ENCODE measurements around the gene SGK1.
A peak's percentile ranks its signal among the peaks of the same experiment; 100 is the strongest.
"Not testable (repeated sequence)": the region's sequence is repeated elsewhere in the genome, so short reads cannot be mapped to it uniquely, and the experiment has no call there.

Gene SGK1

GRCh38 chr6:134187154-134187553 is 130.8 kb downstream of the SGK1 start:
- DNase-seq (ENCODE audit: low spot score): no peak

DNA sequence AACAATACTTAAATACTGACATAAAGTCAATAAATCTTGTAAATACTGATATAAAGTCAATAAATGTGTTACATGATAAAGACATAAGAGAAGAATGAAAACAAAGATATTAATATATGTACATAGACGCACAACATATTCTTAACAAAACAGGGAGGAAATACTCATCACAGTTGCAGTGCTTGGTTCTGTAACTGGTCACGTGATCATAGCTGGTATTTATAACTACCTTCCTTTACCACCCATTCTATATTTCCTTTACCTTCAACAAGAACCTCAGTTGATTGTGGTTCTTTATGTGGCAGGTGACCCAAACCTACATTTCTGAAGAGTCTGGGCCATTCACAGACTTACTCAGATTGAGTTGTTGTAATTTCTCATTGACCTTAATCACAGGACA is 131.6 kb downstream of the SGK1 start:
- DNase-seq (ENCODE audit: low spot score): no peak

GRCh38 chr6:134185277-134185676 is 132.6 kb downstream of the SGK1 start:
- DNase-seq (ENCODE audit: low spot score): no peak

GRCh38 chr6:134183844-134184243 is 134.1 kb downstream of the SGK1 start:
- no peak for DNase-seq (ENCODE audit: low spot score)

DNA sequence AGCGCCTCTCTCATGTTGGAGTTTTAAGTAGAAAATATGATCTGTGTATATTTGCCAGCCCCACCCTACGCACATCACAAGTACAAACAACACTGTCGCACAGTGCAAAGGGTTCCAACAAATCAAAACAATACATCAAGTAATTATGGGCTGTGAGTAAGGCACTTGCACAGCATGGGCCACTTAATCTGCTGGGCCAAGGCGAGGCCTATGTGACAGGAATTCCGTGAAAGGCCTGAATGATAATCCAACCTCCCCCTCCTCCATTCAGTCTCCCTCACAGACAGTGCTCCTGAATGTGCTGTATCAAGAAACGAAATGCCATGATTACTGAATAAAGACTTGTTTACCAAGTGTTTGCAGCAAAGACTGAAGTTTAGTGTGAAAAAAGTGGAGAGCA is 135.4 kb downstream of the SGK1 start:
- peak; percentile 43 for DNase-seq (ENCODE audit: low spot score)

DNA sequence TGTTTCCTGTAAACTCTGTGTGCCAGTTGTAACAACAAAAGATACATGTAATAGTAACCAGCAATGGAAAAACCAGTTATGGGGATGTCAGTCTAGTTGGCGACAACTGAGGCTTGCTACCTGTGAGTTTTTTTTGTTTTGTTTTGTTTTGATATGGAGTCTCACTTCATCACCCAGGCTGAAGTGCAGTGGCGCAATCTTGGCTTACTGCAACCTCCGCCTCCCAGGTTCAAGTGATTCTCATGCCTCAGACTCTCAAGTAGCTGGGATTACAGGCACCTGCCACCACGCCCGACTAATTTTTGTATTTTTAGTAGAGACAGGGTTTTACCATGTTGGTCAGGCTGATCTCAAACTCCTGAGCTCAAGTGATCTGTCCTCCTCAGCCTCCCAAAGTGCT is 136.2 kb downstream of the SGK1 start:
- DNase-seq (ENCODE audit: low spot score): not testable (repeated sequence)

DNA sequence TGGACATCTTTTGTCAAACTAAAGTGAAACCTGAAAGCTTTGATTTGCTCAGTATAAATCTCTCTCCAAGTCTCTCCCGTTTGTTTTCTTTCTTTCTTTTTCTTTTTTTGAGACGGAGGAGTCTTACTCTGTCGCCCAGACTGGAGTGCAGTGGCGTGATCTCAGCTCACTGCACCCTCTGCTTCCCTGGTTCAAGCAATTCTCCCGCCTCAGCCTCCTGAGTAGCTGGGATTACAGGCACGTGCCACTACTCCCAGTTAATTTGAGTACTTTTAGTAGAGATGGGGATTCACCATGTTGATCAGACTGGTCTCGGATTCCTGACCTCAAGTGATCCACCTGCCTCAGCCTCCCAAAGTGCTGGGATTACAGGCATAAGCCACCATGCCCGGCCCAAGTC is 136.7 kb downstream of the SGK1 start:
- not testable (repeated sequence) for DNase-seq (ENCODE audit: low spot score)

DNA sequence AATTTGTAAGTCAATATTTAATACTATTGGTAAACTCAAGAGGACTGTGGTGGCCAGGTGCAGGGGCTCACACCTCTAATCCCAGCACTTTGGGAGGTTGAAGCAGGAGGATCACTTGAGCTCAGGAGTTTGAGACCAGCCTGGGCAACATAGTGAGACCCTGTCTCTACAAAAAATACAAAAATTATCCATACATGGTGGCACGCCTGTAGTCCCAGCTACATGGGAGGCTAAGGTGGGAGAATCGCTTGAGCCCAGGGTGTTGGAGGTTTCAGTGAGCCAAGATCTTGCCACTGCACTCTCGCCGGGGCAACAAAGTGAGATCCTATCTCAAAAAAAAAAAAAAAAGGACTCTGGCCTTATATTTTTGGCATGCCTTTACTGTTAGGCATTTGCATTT is 137.4 kb downstream of the SGK1 start:
- not testable (repeated sequence) for DNase-seq (ENCODE audit: low spot score)

GRCh38 chr6:134178161-134179044 is 139.5 kb downstream of the SGK1 start:
- peak; percentile 97 for DNase-seq (ENCODE audit: low spot score)

- DNase-seq (ENCODE audit: low spot score): no peak
Measured at GRCh38 chr6:134177753-134178160, 140.2 kb downstream of the SGK1 start.

GRCh38 chr6:134177236-134177635 is 140.7 kb downstream of the SGK1 start:
- peak; percentile 38 for DNase-seq (ENCODE audit: low spot score)

- DNase-seq (ENCODE audit: low spot score): peak; percentile 63
Measured at GRCh38 chr6:134176264-134176975, 141.5 kb downstream of the SGK1 start.

DNA sequence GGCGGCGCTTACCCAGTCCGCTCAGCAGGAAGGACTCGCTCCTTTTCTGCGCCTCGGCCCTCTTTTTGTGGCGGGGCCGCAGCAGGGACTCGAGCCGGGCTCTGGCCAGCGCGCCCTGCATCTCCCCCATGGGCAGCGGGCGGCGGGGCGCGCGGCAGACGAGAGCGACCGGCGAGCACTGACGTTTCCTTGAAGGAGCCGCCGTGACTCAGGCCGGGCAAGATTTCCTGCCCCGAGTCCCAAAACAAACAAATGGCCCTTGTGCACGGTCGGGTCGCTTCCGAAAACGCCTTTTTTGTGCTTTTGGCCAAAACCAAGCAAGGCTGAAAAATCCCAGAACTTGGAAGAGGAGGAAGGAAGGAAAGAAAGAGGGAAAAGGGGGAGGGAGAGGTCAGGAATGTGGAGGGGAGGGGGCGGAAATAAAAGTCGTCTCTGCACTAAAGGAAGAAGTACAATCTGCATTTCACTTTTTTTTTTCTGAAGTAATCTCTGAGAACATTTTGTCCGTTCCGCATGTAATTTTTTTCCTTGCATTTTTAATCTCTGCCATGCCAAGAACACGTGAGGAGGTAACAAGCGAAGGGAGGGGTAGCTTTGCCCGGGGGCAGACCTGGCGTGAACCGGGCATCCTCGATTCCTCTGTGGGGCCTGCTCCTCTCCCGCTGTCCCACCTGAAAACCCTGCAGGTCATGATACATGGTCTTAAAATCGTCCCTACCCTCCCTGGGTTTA is 142.2 kb downstream of the SGK1 start:
- peak; percentile 65 for DNase-seq (ENCODE audit: low spot score)

- DNase-seq (ENCODE audit: low spot score): peak; percentile 96
Measured at GRCh38 chr6:134174672-134175531, 143.0 kb downstream of the SGK1 start.

DNA sequence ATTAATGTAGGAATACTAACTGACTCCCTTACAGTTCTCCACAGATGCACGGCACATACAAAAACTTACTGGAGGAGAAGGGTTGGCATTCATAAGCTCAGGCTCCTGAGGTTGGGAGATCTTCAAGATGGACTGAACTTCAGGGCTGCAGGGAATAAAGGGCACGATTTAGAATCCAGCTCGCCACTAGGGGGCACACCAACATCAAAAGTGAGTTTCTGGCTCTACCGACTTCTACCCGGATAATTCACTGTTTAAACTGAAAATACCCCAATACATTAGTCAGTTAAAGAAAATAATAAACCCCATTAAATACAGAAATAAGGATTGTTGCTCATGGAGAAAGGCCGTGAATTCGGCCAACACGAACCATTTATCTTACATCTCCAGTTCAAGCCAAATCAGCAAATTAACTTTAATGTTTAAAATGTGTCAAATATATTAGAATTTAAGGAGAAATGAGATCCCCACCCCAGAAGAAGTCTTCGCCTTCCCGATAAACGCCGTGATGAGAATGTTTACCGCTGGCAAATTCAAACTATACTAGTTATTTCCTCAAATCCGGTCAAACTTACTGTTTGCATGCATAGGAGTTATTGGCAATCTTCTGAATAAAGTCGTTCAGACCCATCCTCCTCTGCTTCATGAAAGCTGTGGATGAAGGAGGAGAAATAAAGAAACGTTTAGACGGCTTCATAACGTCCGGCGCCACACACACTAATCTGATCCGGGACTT is 143.8 kb downstream of the SGK1 start:
- DNase-seq (ENCODE audit: low spot score): peak; percentile 96

DNA sequence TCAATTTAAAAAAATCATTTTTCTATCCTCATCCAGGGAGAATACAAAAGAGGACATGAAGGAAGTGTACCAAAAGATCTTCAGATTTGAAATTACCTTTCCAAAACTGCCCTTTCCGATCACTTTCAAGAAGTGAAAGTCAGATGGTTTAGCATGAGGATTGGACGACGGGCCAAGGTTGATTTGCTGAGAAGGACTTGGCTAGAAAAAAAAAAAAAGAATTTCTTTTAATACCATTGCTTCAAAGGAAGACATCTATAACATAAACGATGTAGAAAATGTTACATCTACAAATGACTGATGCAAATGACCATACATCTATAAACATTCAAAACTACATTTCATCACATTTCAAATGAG is 144.6 kb downstream of the SGK1 start:
- DNase-seq (ENCODE audit: low spot score): no peak

DNA sequence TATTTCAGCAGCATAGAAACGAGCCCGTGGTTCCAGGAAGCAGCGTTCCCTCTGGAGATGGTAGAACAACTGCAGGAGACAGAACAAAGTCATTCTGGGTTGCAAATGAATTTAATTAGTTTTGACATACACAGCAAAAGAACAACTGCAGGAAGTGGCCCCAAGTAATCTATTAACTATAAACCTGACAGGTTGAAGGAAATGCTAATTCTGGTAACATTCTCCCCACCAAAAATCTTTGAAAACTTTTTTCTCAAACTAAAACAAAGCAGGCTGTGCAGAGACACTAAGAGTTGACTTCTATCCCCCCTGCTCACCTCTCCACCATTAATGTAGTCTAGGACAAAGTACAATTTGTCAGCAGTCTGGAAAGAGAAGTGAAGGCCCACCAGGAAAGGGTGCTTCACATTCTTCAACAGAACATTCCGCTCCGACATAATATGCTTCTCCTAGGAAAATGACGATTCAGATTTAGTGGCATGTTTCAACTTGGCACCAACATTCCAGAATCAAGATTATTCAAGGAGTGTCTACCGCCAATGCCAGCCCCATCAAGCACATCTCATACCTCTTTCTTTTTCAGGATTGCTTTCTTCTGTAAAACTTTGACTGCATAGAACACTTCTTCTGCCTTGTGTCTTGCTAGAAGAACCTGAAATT is 145.1 kb downstream of the SGK1 start:
- DNase-seq (ENCODE audit: low spot score): peak; percentile 35

- peak; percentile 69 for DNase-seq (ENCODE audit: low spot score)
Measured at GRCh38 chr6:134172020-134172705, 145.7 kb downstream of the SGK1 start.

GRCh38 chr6:134171517-134171916 is 146.4 kb downstream of the SGK1 start:
- peak; percentile 45 for DNase-seq (ENCODE audit: low spot score)

DNA sequence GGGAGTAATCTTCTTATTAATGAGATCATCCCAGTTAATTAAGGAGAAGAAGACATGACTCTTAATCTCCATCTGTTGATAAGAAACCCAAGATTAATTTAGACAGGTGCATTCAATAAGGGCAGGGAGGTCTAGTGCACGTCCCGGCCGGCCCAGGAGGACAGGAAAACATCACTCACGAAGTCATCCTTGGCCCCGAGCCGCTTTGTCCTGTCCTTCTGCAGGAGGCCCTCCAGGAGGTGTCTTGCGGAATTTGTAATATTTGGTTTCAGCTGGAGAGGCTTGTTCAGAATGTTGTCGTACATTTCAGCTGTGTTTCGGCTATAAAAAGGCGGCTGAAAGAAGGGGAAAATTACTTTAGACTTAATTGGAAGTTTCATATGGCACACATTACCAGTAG is 147.1 kb downstream of the SGK1 start:
- DNase-seq (ENCODE audit: low spot score): no peak
